ENCODE results near the gene FAAP100. TPM values are rescaled to one million over a fixed set of nuclear protein-coding genes. Genes with fewer than 3 reads are reported as not detected.
"Not testable (repeated sequence)": the region's sequence is repeated elsewhere in the genome, so short reads cannot be mapped to it uniquely, and the experiment has no call there.

The FAAP100 gene
- total RNA-seq, 4 donors from 2014 or later, result 3.5 to 31.2 (median 17.3) TPM

- H3K27ac ChIP-seq, result no peak overlapping the region
- TF ChIP-seq POLR2A (IDR thresholded peaks at IDR 0.05) (no peak), CTCF (IDR thresholded peaks at IDR 0.05) (no peak)
- DNase-seq, result no peak
- intact Hi-C loops (cut with DNase I; ENCODE audit: low total_unique reads), result no loop called here
- no peak overlapping the region for H3K4me3 ChIP-seq
- no peaks in the 10 kb centered on the region for H3K4me1 ChIP-seq
- no peaks in the 10 kb centered on the region for H3K9me3 ChIP-seq
- H3K36me3 ChIP-seq, result no peaks in the 10 kb centered on the region
- H3K27me3 ChIP-seq, result no peaks in the 10 kb centered on the region
Observed at GRCh38 chr17:81535007-81535328, 17.2 kb downstream of the FAAP100 start.

GRCh38 chr17:81534157-81535006, 17.8 kb downstream of the FAAP100 start:
- intact Hi-C loops (cut with DNase I; ENCODE audit: low total_unique reads), result no loop called here
- Histone ChIP-seq H3K36me3 (no peaks in the 10 kb centered on the region), H3K4me3 (no peak overlapping the region), H3K9me3 (no peaks in the 10 kb centered on the region), H3K27ac (no peak overlapping the region), H3K27me3 (no peaks in the 10 kb centered on the region), H3K4me1 (no peaks in the 10 kb centered on the region)
- DNase-seq, result no peak
- TF ChIP-seq CTCF (IDR thresholded peaks at IDR 0.05), result no peak
- TF ChIP-seq POLR2A (IDR thresholded peaks at IDR 0.05), result no peak

GRCh38 chr17:81533339-81534141, 18.6 kb downstream of the FAAP100 start:
- Histone ChIP-seq H3K27me3 (no peaks in the 10 kb centered on the region), H3K27ac (no peak overlapping the region), H3K4me1 (no peaks in the 10 kb centered on the region), H3K9me3 (no peaks in the 10 kb centered on the region), H3K36me3 (no peaks in the 10 kb centered on the region), H3K4me3 (no peak overlapping the region)
- intact Hi-C loops (cut with DNase I; ENCODE audit: low total_unique reads), result no loop called here
- TF ChIP-seq POLR2A (IDR thresholded peaks at IDR 0.05), result no peak
- TF ChIP-seq CTCF (IDR thresholded peaks at IDR 0.05), result no peak
- DNase-seq, result no peak

- DNase-seq, result no peak
Observed at GRCh38 chr17:81532490-81533287, 19.5 kb downstream of the FAAP100 start.

GRCh38 chr17:81531998-81532404, 20.2 kb downstream of the FAAP100 start:
- H3K27ac ChIP-seq; H3K9me3 ChIP-seq; H3K4me3 ChIP-seq; DNase-seq; H3K4me1 ChIP-seq; H3K27me3 ChIP-seq; H3K36me3 ChIP-seq; intact Hi-C loops (cut with DNase I; ENCODE audit: low total_unique reads): not testable (repeated sequence)

More at GRCh38 chr17:81532490-81533287, 19.5 kb downstream of the FAAP100 start:
- TF ChIP-seq POLR2A (IDR thresholded peaks at IDR 0.05) (no peak), CTCF (IDR thresholded peaks at IDR 0.05) (no peak)
- intact Hi-C loops (cut with DNase I; ENCODE audit: low total_unique reads), result no loop called here
- Histone ChIP-seq H3K4me3 (no peak overlapping the region), H3K4me1 (no peaks in the 10 kb centered on the region), H3K27me3 (no peaks in the 10 kb centered on the region), H3K9me3 (no peaks in the 10 kb centered on the region), H3K36me3 (no peaks in the 10 kb centered on the region), H3K27ac (no peak overlapping the region)

- H3K4me1 ChIP-seq; H3K9me3 ChIP-seq; H3K36me3 ChIP-seq; DNase-seq; H3K27me3 ChIP-seq; H3K27ac ChIP-seq; intact Hi-C loops (cut with DNase I; ENCODE audit: low total_unique reads); H3K4me3 ChIP-seq: not testable (repeated sequence)
Observed at GRCh38 chr17:81531013-81531412, 21.1 kb downstream of the FAAP100 start.

All from uterus (tissue), 4 donors.